Measurements from ENCODE around the gene ACTR3.

Gene ACTR3

GRCh38 chr2:113981404-113982134 lies 91.7 kb downstream of the ACTR3 start:
- no peak for TF ChIP-seq CTCF (conservative IDR thresholded peaks at IDR 0.05; ENCODE audit: control insufficient read depth, insufficient read depth, low read depth, low read length)

GRCh38 chr2:113985554-113986397 lies 95.9 kb downstream of the ACTR3 start:
- DNase-seq (ENCODE audit: low read depth), result no peak
- no peak for TF ChIP-seq CTCF (conservative IDR thresholded peaks at IDR 0.05; ENCODE audit: control insufficient read depth, insufficient read depth, low read depth, low read length)
- H3K4me3 ChIP-seq (ENCODE audit: control insufficient read depth, low read depth, low read length), result no peak overlapping the region

More at GRCh38 chr2:113981404-113982134, 91.7 kb downstream of the ACTR3 start:
- H3K4me3 ChIP-seq (ENCODE audit: control insufficient read depth, low read depth, low read length), result no peak overlapping the region
- peak; percentile 85 for DNase-seq (ENCODE audit: low read depth)

- H3K4me3 ChIP-seq (ENCODE audit: control insufficient read depth, low read depth, low read length), result no peak overlapping the region
Observed at GRCh38 chr2:113986762-113987290, 96.9 kb downstream of the ACTR3 start.

GRCh38 chr2:113992090-113992489 lies 102.2 kb downstream of the ACTR3 start:
- no peak overlapping the region for H3K4me3 ChIP-seq (ENCODE audit: control insufficient read depth, low read depth, low read length)
- no peak for TF ChIP-seq CTCF (conservative IDR thresholded peaks at IDR 0.05; ENCODE audit: control insufficient read depth, insufficient read depth, low read depth, low read length)
- DNase-seq (ENCODE audit: low read depth), result peak; percentile 28

More at GRCh38 chr2:113986762-113987290, 96.9 kb downstream of the ACTR3 start:
- no peak for TF ChIP-seq CTCF (conservative IDR thresholded peaks at IDR 0.05; ENCODE audit: control insufficient read depth, insufficient read depth, low read depth, low read length)
- peak; percentile 18 for DNase-seq (ENCODE audit: low read depth)

GRCh38 chr2:113996671-113997594 lies 107.0 kb downstream of the ACTR3 start:
- H3K4me3 ChIP-seq (ENCODE audit: control insufficient read depth, low read depth, low read length), result no peak overlapping the region
- DNase-seq (ENCODE audit: low read depth), result no peak
- TF ChIP-seq CTCF (conservative IDR thresholded peaks at IDR 0.05; ENCODE audit: control insufficient read depth, insufficient read depth, low read depth, low read length), result no peak

GRCh38 chr2:114001152-114001551 lies 111.3 kb downstream of the ACTR3 start:
- DNase-seq (ENCODE audit: low read depth), result no peak
- TF ChIP-seq CTCF (conservative IDR thresholded peaks at IDR 0.05; ENCODE audit: control insufficient read depth, insufficient read depth, low read depth, low read length), result no peak
- H3K4me3 ChIP-seq (ENCODE audit: control insufficient read depth, low read depth, low read length), result no peak overlapping the region
